AML-193 (cell line): Measurements from ENCODE around the gene TASOR2.

Experiments
- DNase-seq, 2 experiments: peaks; one replicate each; lab custom pipeline; 2025; lab: John Stamatoyannopoulos, UW

TASOR2 gene

GRCh38 chr10:5656737-5657579 is 27.7 kb upstream of the TASOR2 start:
- DNase-seq, result no peak

DNA sequence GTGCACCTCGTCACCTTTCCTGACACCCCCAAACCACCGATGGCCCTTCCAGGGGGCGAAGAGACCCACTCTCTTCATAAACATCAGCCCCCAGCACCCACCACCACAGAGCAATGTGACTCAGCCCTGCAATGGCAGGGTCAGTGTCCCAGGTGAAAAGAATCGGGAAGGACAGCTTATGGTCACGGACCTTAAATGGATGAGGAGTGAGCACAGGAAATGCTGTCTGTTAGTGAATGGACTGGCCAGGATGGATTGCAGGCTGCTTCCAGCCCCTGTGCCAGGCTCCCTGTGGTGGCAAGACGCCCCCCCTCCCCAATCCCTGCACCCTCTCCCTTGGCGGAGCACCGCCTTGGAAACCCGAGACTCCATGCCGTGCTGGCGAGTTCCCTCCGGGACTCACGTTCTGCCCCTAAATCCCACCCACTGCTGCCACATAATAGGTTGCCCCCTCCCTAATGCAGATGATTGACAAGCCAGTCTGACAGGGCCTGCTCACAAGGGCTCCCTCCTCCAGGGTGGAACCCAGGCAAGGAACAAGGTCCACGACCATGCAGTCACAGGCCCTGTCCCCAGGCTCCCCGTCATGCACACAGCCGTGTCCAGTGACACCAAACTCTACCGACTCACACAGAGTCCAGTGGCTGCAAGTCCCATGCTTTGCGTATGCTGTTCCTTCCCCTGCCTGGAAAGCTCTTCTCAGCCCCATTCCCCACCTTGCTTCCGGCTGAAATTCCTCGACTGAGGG is 25.6 kb upstream of the TASOR2 start:
- no peak for DNase-seq

DNA sequence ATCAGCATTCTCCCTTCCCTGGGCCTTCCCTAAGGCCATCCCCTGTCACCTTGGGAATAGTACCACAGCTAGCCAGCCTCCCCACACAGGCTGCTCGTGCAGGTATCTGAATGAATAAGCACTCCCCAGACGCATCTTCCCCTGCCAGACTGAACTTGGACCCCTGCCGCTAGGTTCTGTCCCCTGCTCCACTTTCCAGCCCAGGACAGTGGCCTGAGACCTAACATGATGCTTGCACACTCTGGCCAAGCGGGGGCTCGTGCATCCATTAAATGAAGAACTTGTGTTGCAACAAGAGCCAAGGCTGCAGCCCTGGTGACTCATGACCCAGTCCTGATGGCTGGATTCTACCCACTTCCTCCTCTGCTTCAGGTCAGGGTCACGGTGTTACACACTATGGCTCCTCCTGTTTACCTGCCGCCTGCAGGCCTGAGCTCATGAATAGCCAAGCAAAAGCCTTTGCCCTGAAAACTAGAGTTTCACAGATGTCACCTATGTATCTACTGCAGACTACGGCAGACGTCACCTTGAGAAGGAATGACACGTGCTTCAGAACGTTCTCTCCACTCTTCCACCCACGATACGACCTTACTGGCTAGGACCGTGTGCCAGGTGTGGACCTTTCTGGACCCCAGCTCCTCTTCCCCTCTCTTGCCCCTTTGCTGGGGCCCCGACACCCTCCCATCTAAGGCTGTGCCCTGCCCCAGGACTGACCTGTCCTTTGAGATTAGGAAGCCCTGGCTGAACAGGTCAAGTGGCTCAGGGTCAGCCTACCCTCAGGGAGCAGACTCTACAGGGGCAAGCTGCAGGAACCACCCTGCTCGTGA is 24.7 kb upstream of the TASOR2 start:
- DNase-seq, result peak; percentile 87

- no peak for DNase-seq
These were observed 23.6 kb upstream of the TASOR2 start for GRCh38 chr10:5661043-5661442.

- no peak for DNase-seq
These were observed 21.7 kb upstream of the TASOR2 start for GRCh38 chr10:5662708-5663579.

- no peak for DNase-seq
These were observed 20.8 kb upstream of the TASOR2 start for GRCh38 chr10:5663692-5664427.

DNA sequence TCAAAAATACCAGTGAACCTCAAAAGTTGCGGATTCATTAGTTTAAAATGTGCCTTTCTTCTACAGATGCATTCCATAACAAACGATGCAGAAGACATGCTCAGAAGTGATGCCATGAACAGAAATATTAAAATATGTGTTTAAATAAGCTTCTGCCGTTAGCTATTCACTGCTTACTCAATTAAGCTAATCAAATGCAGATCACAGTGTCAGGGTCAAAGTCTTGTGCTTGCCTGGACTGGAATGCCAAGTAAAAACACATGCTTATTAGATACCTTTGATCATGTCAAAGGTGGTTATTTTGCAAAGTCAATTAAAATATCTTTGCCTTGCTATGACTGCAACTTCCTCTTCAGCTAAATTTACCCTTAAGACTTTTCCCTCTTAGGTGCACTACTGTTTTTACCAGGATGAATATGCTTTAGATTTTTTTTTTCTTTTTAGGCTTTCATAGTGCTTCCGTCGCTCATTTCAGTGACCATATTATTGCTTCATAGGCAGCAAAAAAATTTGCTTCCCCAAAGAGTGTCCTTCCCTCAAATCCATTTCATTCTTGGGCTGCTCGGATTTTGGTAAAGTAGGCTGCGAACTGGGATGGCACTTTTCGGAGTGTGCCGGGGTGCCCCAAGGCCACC is 19.1 kb upstream of the TASOR2 start:
- DNase-seq, result peak; percentile 48 to 51

DNA sequence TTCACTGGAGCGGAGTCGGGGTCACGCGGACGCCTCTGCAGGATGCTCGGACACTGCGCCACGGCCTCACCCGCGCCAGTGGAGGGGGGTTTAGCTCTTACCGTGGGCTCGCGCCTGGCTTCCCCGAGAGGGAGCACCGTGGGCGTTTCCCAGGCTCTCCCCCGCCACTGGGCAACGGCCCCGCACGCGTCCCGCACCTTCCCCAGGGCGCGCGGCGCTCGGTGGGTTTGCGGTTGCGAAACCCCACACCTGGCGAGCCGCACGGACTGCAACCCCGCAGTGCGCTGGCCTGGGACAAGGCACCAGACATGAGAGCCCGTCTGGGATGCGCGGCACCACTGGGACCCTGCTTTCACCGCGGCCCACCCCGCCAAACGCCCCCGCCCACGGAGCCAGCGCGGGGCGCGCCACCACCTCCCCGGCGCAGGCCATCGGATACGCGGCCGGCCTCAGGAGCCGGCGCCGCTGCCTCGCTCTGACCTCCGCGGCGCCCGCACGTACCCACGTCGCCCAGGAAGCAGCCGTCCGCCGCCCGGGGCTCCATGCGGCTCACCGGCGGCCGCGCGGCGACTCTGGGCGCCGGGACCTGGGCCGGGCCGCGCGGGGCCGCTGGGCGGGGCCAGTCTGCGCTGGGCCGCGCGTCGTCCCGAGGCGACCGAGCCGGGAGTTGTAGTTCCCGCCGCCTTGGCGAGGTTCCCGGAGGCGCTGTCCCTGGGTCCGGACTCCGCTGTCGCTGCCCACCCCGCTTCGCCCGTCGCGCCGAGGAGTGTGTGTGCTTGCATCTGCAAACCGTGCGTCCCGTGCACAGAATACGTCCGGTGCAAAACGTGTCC is 18.4 kb upstream of the TASOR2 start, which contains the start of gene ASB13:
Gene ASB13, minus strand, starts transcription at position 588 of the 833 bp plus-strand sequence. Its CDS starts 44 bp downstream, at position 544.
- peak; percentile 40 to 43 for DNase-seq

DNA sequence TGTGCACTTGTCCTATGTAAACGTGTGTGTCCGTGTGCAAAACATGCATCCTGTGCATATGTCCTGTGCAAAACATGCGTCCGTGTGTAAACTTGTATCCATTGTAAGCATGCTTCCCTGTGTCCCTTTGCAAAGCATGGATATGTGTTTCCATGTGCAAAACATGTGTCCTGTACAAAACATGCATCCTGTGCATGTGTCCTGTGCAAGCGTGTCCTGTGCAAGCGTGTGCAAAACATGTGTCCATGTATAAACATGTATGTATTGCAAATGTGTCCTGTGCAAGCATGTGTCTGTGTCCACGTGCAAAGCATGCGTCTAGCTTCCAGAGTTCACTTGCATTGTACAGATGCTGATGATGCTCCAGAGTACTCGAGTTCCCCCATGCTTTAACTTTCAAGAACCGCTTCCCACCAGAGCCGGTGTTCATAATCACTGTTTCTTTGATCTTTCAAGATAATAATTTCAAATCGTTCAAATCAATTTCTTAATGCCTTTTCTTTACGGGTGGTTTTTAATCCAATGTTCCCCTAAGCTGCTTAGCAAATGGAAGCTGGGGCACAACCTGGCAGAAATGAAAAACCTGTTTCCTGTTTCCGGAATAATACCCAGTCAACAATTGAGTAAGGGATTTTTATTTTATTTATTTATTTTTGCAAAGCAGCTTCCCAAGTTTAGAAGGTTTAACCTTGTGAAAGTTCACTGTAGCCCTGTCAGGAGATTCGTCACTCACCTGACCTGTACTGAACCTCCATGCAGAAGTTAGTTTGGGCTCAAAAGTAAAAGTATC is 17.6 kb upstream of the TASOR2 start:
- DNase-seq, result no peak

GRCh38 chr10:5668429-5668828 is 16.2 kb upstream of the TASOR2 start:
- DNase-seq, result no peak

- no peak for DNase-seq
These were observed 15.0 kb upstream of the TASOR2 start for GRCh38 chr10:5669604-5670003.

GRCh38 chr10:5670662-5671375 is 13.8 kb upstream of the TASOR2 start:
- no peak for DNase-seq

DNA sequence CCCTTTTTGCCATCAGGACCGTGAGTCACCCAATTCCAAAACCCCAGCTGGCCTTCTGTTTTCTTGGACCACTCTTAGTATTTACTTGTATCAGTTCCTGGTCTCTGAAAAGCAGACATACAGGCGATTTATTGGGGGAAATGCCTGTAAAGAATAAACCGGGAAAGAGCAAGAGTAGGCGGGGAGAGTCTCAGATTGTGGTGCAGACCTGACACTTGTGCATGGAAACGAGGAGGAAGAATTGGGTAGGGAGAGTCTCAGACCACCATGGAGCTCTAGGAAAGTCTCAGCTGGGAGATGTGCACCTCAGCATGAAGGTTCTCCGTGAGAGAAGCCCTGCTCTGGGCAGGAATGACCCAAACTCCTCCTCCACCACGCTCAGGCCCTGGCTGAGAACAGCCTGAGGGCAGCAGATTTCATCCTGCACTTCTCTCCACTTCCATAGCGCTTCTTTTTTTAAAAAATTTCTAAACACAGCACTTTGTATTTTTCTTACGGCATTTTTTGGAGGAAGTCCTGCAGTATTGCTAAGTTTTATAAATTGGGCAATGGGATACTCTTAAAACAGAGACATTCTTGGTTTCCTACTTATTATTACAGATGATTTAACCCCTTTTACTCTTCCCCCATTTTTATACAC is 6.1 kb upstream of the TASOR2 start:
- DNase-seq, result no peak

DNA sequence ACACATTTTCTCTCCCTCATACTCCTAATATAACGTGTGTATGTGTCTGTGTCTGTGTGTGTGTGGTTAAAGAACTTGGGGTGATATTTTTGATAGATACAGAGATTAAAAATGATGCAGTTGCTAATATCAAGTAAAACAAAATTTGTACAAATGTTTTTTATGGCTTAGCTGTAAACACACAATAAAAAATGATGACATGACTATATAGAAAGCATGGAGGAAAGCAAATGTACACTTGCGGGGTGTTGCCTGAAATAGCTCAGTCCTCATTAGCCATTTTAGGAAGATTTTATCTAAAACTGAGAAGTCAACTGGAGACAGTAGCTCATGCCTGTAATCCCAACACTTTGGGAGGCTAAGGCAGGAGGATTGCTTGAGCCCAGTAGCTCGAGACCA is 5.6 kb upstream of the TASOR2 start:
- no peak for DNase-seq

DNA sequence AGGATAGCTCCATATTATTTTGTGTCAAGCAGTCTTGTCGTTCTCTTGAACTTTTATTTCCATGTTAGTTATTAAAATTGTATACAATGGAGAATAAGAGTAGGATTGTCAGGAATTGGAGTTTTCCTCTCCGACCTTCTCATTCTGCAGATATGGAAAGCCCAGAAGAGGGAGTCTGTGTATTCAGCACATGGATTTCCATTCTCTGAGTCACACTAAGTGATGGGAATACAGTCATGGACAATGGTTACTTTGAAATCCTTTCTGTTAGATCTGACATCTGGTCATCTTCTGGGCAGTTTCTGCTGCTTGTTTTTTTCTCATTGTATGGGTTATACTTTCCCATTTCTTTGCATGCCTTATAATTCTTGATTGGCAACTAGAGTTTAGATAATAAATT is 5.0 kb upstream of the TASOR2 start:
- DNase-seq, result no peak

GRCh38 chr10:5681930-5682329 is 2.7 kb upstream of the TASOR2 start:
- no peak for DNase-seq

GRCh38 chr10:5683065-5683464 is 1.6 kb upstream of the TASOR2 start:
- no peak for DNase-seq
